Endometrial microvascular endothelial cells (primary cell): Measurements from ENCODE around the gene DLGAP4. TPM values are rescaled to one million over a fixed set of nuclear protein-coding genes. Genes with fewer than 3 reads are reported as not detected.
"Not testable (repeated sequence)": the region's sequence is repeated elsewhere in the genome, so short reads cannot be mapped to it uniquely, and the experiment has no call there.

Experiments used
- in situ Hi-C: cut with HindIII; loops from 2 replicates; pipeline ENCODE4 v1.10.0; 2017; ENCODE audit warnings: low sequenced_read_pairs, low pct_unique_long_range_greater_than_20kb; ENCODE audit errors: inconsistent ontology term
- total RNA-seq: library from RNA; depleted of rRNA; stranded (reverse); fragments of >200 nt; gene quantifications from one replicate; pipeline ENCODE4 v1.2.3, GENCODE V29; 2015; ENCODE audit errors: inconsistent ontology term

The DLGAP4 gene
- total RNA-seq, 1 donor from 2014 or later: 26.4 TPM

DNA sequence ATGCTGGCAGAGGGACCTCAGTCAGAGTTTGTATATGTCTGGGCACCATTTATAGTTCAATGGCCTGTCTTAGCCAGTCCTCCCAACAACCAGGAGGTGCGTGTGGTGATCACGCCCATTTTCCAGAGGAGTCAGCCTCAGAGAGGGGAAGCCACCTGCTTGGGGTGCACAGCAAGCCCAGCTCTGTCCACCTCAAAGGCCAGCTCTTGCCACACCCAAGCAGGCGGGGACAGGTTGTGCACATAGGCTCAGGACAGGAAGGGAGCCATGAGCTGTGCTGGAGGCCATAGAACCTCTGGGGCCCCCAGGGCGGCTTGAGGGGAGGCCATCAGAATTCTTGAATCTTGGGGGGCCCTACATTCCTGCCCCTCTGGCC is 61.2 kb downstream of the DLGAP4 start:
- in situ Hi-C loops: no loop called here

GRCh38 chr20:36367907-36368799 is 62.0 kb downstream of the DLGAP4 start:
- in situ Hi-C loops: no loop called here

- in situ Hi-C loops: no loop called here
Observed at GRCh38 chr20:36368869-36369268, 62.7 kb downstream of the DLGAP4 start.

DNA sequence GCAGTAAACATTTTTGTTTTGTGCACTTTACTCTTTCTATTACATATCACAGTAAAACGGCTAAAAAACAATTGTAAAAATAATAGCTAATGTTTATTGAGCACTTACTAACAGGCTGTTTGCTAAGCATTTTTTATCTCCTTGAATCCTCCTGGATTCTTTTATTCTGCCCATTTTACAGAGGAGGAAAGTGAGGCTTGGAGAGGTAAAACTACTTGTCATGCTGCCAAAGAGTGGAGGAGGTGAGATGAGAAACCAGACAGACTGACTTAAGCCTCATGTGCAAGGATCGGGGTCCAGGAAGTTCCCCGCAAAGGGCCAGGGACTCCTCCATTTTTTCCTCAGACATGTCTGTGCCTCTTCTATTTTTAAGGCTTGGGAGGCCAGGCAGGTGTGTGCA is 63.6 kb downstream of the DLGAP4 start:
- in situ Hi-C loops: no loop called here

- in situ Hi-C loops: no loop called here
Observed at GRCh38 chr20:36370991-36371790, 65.1 kb downstream of the DLGAP4 start.

DNA sequence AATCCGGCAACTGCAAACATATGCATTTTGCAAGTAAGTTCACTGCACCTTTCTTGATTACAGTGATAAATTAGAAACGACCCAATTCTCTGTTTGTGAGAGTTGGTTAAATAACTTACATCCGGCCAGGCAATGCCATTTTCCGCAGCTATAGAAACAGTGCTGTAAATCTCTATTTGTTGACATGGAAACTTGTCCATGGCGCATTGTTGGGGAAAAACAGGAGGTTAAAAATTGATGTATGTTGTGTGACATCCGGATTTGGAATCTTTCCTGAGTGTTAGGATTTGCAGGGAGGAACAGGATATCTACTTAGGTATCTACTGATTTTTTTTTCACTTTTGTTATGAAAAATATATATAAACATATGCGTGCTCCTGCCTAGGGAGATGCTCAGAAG is 66.5 kb downstream of the DLGAP4 start:
- in situ Hi-C loops: no loop called here

- in situ Hi-C loops: no loop called here
Observed at GRCh38 chr20:36373089-36373488, 67.0 kb downstream of the DLGAP4 start.

- in situ Hi-C loops: no loop called here
Observed at GRCh38 chr20:36374995-36375394, 68.9 kb downstream of the DLGAP4 start.

DNA sequence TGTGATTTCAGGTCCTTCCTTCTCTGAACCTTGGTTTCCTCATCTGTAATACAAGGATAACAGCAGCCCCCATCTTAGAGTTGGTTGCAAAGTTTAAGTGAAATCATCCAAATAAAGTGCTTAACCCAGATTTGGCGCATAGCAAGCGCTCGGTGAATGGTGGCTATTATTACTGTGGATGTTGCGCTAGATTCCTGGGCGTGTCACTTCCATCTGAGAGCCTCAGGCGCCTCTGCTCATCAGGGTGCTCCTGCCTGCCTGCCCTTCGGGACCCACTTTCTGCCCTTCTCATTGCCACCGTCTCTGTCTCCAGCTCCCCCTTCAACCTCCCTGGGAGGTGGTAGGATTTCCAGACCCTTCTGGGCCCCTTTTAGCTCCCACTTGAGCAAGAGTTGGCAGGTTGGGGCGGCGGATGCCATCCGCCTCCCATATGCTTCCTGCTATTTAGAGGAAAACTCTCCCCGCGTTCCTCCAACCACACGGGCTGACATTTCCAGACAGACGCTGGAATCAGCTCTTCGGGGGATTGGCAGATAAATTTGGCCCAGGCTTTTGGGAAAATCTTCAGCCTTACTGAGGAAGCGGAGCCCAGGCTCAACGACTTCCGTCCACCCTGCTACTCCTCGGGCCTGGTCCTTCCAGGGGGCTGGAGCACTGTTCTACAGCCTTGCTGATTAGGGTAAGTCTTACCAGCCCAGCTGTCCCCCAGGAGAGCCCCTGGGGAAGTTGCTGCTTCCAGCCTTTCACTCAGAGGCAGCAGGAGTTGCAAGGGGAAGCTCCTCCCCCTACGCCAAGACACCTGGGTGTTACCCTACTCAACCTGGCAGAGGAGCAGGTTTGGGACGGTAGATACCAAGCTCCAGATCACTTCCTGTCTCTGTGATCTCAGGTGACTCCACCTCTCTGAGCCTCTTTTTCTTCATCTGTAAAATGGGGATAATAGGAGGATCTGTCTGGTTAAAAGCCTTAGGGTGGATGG is 71.5 kb downstream of the DLGAP4 start:
- in situ Hi-C loops: no loop called here

DNA sequence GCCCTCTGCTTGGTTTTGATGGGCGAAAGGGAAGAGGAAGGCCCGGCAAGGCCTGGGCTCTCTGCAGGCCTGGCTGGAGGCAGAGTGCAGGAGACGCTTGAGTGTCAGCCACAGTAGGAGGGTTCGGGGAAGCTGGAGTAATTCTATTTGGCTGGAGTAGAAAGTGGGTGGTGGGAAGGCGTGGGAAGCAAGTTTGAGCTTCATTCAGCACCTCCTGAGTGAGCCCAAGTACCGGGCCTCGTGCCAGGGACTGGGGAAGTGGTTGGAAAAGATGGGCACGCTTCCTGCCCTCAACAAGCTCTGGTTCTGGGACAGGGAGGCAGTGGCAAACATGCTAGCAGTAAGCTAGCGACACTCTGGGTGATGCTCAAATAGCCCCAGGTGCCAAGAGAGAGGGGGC is 72.5 kb downstream of the DLGAP4 start:
- in situ Hi-C loops: no loop called here

GRCh38 chr20:36379914-36380313 is 73.8 kb downstream of the DLGAP4 start:
- in situ Hi-C loops: not testable (repeated sequence)

- in situ Hi-C loops: no loop called here
Observed at GRCh38 chr20:36384022-36384619, 78.0 kb downstream of the DLGAP4 start.

- in situ Hi-C loops: no loop called here
Observed at GRCh38 chr20:36385503-36385902, 79.4 kb downstream of the DLGAP4 start.

- in situ Hi-C loops: no loop called here
Observed at GRCh38 chr20:36386236-36386635, 80.1 kb downstream of the DLGAP4 start.

DNA sequence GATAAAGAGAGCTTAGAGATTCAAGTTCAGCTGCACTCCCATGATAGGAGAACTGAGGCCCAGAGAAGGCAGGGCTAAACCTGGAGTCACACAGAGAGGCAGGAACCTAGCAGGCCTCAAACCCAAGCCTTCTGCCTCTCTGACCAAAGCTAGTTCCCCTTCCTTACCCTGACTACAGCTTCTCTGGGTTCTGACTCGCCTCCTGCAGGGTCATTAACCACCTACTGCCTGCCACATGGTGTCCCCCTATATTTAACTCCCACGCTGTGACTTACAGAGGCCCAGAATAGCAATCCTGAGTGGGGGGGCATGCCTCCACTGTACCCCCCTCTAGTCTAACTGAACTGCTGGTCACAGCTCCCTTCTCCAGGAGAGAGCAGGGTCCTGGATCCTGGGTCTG is 84.1 kb downstream of the DLGAP4 start:
- in situ Hi-C loops: no loop called here

DNA sequence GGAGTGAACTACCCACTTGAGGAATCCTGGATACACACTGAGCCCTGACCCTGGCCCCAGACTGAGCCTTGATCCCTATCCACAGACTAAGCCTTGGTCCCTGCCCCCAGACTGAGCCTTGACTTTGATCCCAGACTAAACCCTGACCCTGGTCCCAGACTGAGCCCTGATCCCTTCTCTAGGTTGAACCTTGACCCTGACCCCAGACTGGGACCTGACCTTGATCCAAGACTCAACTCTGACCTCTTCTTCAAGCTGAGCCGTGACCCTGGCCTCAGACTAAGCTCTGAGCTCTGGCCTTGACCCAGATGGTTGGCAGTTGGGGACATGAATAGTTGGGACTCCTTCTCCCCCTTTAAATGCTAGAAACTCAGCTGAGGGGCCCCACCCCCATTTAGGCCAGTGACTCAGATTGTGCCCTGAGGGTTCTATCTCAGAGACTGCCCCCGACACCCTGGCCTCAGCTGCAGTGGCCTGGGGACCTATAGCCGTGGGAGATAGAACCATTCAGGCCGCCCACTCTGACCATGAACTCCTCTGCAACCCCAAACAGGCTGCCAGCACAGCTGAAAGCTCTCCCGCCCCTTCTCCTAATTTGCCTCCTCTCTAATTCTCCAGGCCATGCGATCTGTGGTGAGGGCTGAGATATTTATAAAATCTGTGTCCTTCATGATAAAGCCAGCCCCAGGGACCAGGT is 84.7 kb downstream of the DLGAP4 start:
- in situ Hi-C loops: no loop called here

- in situ Hi-C loops: no loop called here
Observed at GRCh38 chr20:36391456-36391855, 85.3 kb downstream of the DLGAP4 start.

DNA sequence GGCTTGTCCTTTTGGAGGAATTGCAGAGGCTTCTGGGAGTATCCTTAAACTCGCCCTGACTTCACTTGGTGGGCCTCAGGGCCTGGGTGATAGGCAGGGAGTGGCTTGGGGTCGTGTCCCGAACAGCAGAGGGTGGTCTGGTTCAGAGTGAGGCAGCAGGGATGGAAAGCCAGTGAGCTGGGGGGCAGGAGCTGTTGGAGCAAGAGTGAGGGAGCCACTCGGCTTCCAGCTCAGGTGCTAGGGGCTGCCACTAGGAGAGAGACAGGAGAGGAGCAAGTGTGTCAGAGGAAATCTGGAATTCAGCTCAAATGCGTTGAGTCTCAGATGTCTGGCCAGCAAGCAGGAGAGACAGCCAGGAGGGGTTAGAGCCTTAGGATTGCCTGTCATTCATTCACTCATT is 85.8 kb downstream of the DLGAP4 start:
- in situ Hi-C loops: no loop called here
